GM12891 (cell line): Measurements from ENCODE around the gene LHFPL3.

Experiments used
- POLR2A ChIP-seq: IDR thresholded peaks from 2 replicates; pipeline ENCODE4 v1.6.1; 2011; ENCODE audit warnings: low read depth, low read length, control low read depth
- POLR2AphosphoS5 ChIP-seq: IDR thresholded peaks from 2 replicates; pipeline ENCODE4 v1.6.1; 2011; ENCODE audit warnings: low read depth, low read length, control low read depth

GRCh38 chr7:104823177-104823576, 494.8 kb downstream of the LHFPL3 start:
- TF ChIP-seq POLR2AphosphoS5 (no peak), POLR2A (no peak)
